Activated CD4-positive, alpha-beta T cell treated with anti-CD3 and anti-CD28 coated beads, Interleukin-2, amount 10 ng/mL, durations not matched to agents 7 days and 5 days (primary cell): Measurements from ENCODE around the gene CLIC3. TPM values are rescaled to one million over a fixed set of nuclear protein-coding genes. Genes with fewer than 3 reads are reported as not detected.

ENCODE experiments used
- CTCF ChIA-PET: fragments of 350-600 bp; sonication (Branson Sonifier 250); formaldehyde crosslinking; loops from one replicate; lab custom pipeline; 2021; ENCODE audit warnings: antibody characterized with exemption; lab: Charles Lee
- POLR2A ChIA-PET: fragments of 350-600 bp; sonication (Branson Sonifier 250); formaldehyde crosslinking; loops from one replicate; lab custom pipeline; 2021; ENCODE audit warnings: antibody characterized with exemption; lab: Charles Lee
- DNase-seq: peaks from one replicate; pipeline ENCODE4 v3.0.0-alpha.2; 2020
- H3K27ac Mint-ChIP-seq: one replicate; pipeline ENCODE4 v1.8.0; 2021; ENCODE audit warnings: mild to moderate bottlenecking, moderate library complexity, mixed read lengths
- H3K27me3 Mint-ChIP-seq: one replicate; pipeline ENCODE4 v1.8.0; 2021; ENCODE audit warnings: mixed read lengths
- H3K36me3 Mint-ChIP-seq: one replicate; pipeline ENCODE4 v1.8.0; 2021; ENCODE audit warnings: low read depth, mixed read lengths
- H3K4me1 Mint-ChIP-seq: one replicate; pipeline ENCODE4 v1.8.0; 2021; ENCODE audit warnings: mixed read lengths
- H3K4me3 Mint-ChIP-seq: one replicate; pipeline ENCODE4 v1.8.0; 2021; ENCODE audit warnings: mild to moderate bottlenecking, moderate library complexity, mixed read lengths
- H3K9me3 Mint-ChIP-seq: one replicate; pipeline ENCODE4 v1.8.0; 2021; ENCODE audit warnings: mixed read lengths
- total RNA-seq, 2 experiments: library from RNA; stranded (reverse); gene quantifications; one replicate each; pipeline ENCODE4 v1.2.3, GENCODE V29; 2021

Gene CLIC3
- total RNA-seq, 2 experiments from 2014 or later: 2.6 to 4.4 TPM

GRCh38 chr9:136953771-136954269 lies 42.5 kb downstream of the CLIC3 start:
- Mint-ChIP-seq H3K4me1 (peaks cover 11% of the 10 kb centered on the region), H3K27ac (no peak overlapping the region), H3K4me3 (no peak overlapping the region), H3K9me3 (peaks cover 7% of the 10 kb centered on the region), H3K27me3 (no peaks in the 10 kb centered on the region), H3K36me3 (peaks cover 7% of the 10 kb centered on the region)
- ChIA-PET POLR2A (interaction anchor here (0.7 kb wide), 1 partner anchor 73 kb away, joined by 3 read pairs; no protein-coding TSS in a partner anchor), CTCF (interaction anchor here (0.7 to 1.7 kb wide), 4 partner anchors 9 to 82 kb away, joined by 3 to 4 read pairs (median 4); partner anchors contain the start of genes C8G and FBXW5)
- DNase-seq: no peak

GRCh38 chr9:136952876-136953770 lies 43.2 kb downstream of the CLIC3 start:
- H3K4me1 Mint-ChIP-seq: peaks cover 9% of the 10 kb centered on the region
- DNase-seq: no peak
- H3K9me3 Mint-ChIP-seq: peaks cover 7% of the 10 kb centered on the region
- POLR2A ChIA-PET: no interaction called here
- no peaks in the 10 kb centered on the region for H3K27me3 Mint-ChIP-seq
- peaks cover 7% of the 10 kb centered on the region for H3K36me3 Mint-ChIP-seq
- no peak overlapping the region for H3K27ac Mint-ChIP-seq
- CTCF ChIA-PET: interaction anchor here (0.8 to 1.7 kb wide), 4 partner anchors 12 to 82 kb away, joined by 3 to 4 read pairs (median 4); no protein-coding TSS in a partner anchor
- H3K4me3 Mint-ChIP-seq: no peak overlapping the region

- POLR2A ChIA-PET: no interaction called here
- Mint-ChIP-seq H3K9me3 (peaks cover 7% of the 10 kb centered on the region), H3K36me3 (peaks cover 7% of the 10 kb centered on the region), H3K4me3 (no peak overlapping the region), H3K4me1 (peaks cover 9% of the 10 kb centered on the region), H3K27me3 (no peaks in the 10 kb centered on the region), H3K27ac (no peak overlapping the region)
- DNase-seq: no peak
- CTCF ChIA-PET: interaction anchor here (0.5 to 2.2 kb wide), 4 partner anchors 13 to 132 kb away, joined by 3 to 8 read pairs (median 4); no protein-coding TSS in a partner anchor
Measured at GRCh38 chr9:136952321-136952850, 44.0 kb downstream of the CLIC3 start.

GRCh38 chr9:136951541-136952320 lies 44.6 kb downstream of the CLIC3 start, which contains the start of gene LCN12:
LCN12 (plus strand) TSS chr9:136952273; CDS start chr9:136952328, 55 bp downstream.
- POLR2A ChIA-PET: no interaction called here
- Mint-ChIP-seq H3K4me3 (no peak within 1 kb of the TSS), H3K27ac (peak within 1 kb of the TSS; percentile 41), H3K27me3 (no peaks in the 10 kb centered on the region), H3K9me3 (peaks cover 6% of the 10 kb centered on the region), H3K36me3 (peaks cover 6% of the 10 kb centered on the region), H3K4me1 (peaks cover 9% of the 10 kb centered on the region)
- CTCF ChIA-PET: interaction anchor here (0.5 to 2.2 kb wide), 2 partner anchors 83 to 131 kb away, joined by 3 to 8 read pairs; no protein-coding TSS in a partner anchor
- no peak for DNase-seq

GRCh38 chr9:136950656-136951276 lies 45.6 kb downstream of the CLIC3 start:
- H3K9me3 Mint-ChIP-seq: no peaks in the 10 kb centered on the region
- peak overlapping the region; percentile 94 for H3K27ac Mint-ChIP-seq
- ChIA-PET POLR2A (interaction anchor here (0.5 kb wide), 1 partner anchor 38 kb away, joined by 7 read pairs; no protein-coding TSS in a partner anchor), CTCF (interaction anchor here (0.6 to 2.2 kb wide), 2 partner anchors 84 to 111 kb away, joined by 3 to 8 read pairs; no protein-coding TSS in a partner anchor)
- no peaks in the 10 kb centered on the region for H3K36me3 Mint-ChIP-seq
- no peaks in the 10 kb centered on the region for H3K27me3 Mint-ChIP-seq
- peak overlapping the region; percentile 81 for H3K4me3 Mint-ChIP-seq
- H3K4me1 Mint-ChIP-seq: peaks cover 9% of the 10 kb centered on the region
- DNase-seq: no peak

- Mint-ChIP-seq H3K27me3 (no peaks in the 10 kb centered on the region), H3K27ac (peak overlapping the region; percentile 94), H3K4me3 (peak overlapping the region; percentile 85), H3K9me3 (no peaks in the 10 kb centered on the region), H3K36me3 (no peaks in the 10 kb centered on the region), H3K4me1 (peaks cover 14% of the 10 kb centered on the region)
- ChIA-PET CTCF (interaction anchor here (2.2 kb wide), 1 partner anchor 85 kb away, joined by 8 read pairs; no protein-coding TSS in a partner anchor), POLR2A (interaction anchor here (0.5 kb wide), 1 partner anchor 38 kb away, joined by 7 read pairs; no protein-coding TSS in a partner anchor)
- peak; percentile 97 for DNase-seq
Measured at GRCh38 chr9:136949817-136950655, 46.3 kb downstream of the CLIC3 start.

- ChIA-PET POLR2A (no interaction called here), CTCF (no interaction called here)
- Mint-ChIP-seq H3K4me3 (peak overlapping the region; percentile 85), H3K4me1 (peaks cover 19% of the 10 kb centered on the region), H3K27ac (peak overlapping the region; percentile 90), H3K27me3 (no peaks in the 10 kb centered on the region), H3K36me3 (no peaks in the 10 kb centered on the region), H3K9me3 (no peaks in the 10 kb centered on the region)
- no peak for DNase-seq
Measured at GRCh38 chr9:136949239-136949816, 47.0 kb downstream of the CLIC3 start.

- Mint-ChIP-seq H3K9me3 (no peaks in the 10 kb centered on the region), H3K27ac (no peak overlapping the region), H3K4me1 (peaks cover 19% of the 10 kb centered on the region), H3K27me3 (no peaks in the 10 kb centered on the region), H3K36me3 (no peaks in the 10 kb centered on the region), H3K4me3 (peak overlapping the region; percentile 85)
- POLR2A ChIA-PET: no interaction called here
- CTCF ChIA-PET: interaction anchor here (0.9 to 1.9 kb wide), 9 partner anchors 12 to 120 kb away, joined by 3 to 13 read pairs (median 4); partner anchors contain the start of gene AJM1
- no peak for DNase-seq
Measured at GRCh38 chr9:136947955-136948510, 48.3 kb downstream of the CLIC3 start.

GRCh38 chr9:136947028-136947891 lies 49.1 kb downstream of the CLIC3 start:
- Mint-ChIP-seq H3K4me1 (peaks cover 19% of the 10 kb centered on the region), H3K4me3 (no peak overlapping the region), H3K9me3 (no peaks in the 10 kb centered on the region), H3K27me3 (no peaks in the 10 kb centered on the region), H3K27ac (peak overlapping the region; percentile 82), H3K36me3 (peaks cover 1% of the 10 kb centered on the region)
- POLR2A ChIA-PET: no interaction called here
- CTCF ChIA-PET: interaction anchor here (0.9 to 1.9 kb wide), 10 partner anchors 13 to 121 kb away, joined by 3 to 13 read pairs (median 4); partner anchors contain the start of gene AJM1
- DNase-seq: no peak
